WTC11 (cell line): ENCODE data around the gene APOF. TPM values are rescaled to one million over a fixed set of nuclear protein-coding genes. Genes with fewer than 3 reads are reported as not detected.

Source experiments
- ELF4 ChIP-seq: sonication (generic); formaldehyde crosslinking; IDR thresholded peaks from 2 replicates; pipeline ENCODE4 v1.8.1; 2022; ENCODE audit warnings: low read depth, mild to moderate bottlenecking, moderate library complexity, missing genetic modification reagents
- FOXP1 ChIP-seq: sonication (generic); formaldehyde crosslinking; IDR thresholded peaks from 2 replicates; pipeline ENCODE4 v1.8.0; 2022; ENCODE audit warnings: missing genetic modification reagents, mild to moderate bottlenecking, moderate library complexity, borderline replicate concordance
- MXD4 ChIP-seq: fragments of 250-450 bp; sonication (Bioruptor Pico); IDR thresholded peaks from 2 replicates; pipeline ENCODE4 v1.8.0; 2021; ENCODE audit warnings: mild to moderate bottlenecking, moderate library complexity, borderline replicate concordance
- MYBL2 ChIP-seq: sonication (generic); formaldehyde crosslinking; IDR thresholded peaks from 2 replicates; pipeline ENCODE4 v1.8.1; 2023; ENCODE audit warnings: mild to moderate bottlenecking, moderate library complexity, missing genetic modification reagents
- NFE2L1 ChIP-seq: sonication (generic); formaldehyde crosslinking; IDR thresholded peaks from 2 replicates; pipeline ENCODE4 v1.8.1; 2023; ENCODE audit warnings: missing genetic modification reagents
- NR2C2 ChIP-seq: sonication (generic); formaldehyde crosslinking; IDR thresholded peaks from 2 replicates; pipeline ENCODE4 v1.8.0; 2022; ENCODE audit warnings: mild to moderate bottlenecking, missing genetic modification reagents
- SMAD4 ChIP-seq: sonication (generic); formaldehyde crosslinking; IDR thresholded peaks from 2 replicates; pipeline ENCODE4 v1.8.0; 2022; ENCODE audit warnings: mild to moderate bottlenecking, missing genetic modification reagents
- SOX15 ChIP-seq: fragments of 250-450 bp; sonication (Bioruptor Pico); IDR thresholded peaks from 2 replicates; pipeline ENCODE4 v1.9.0; 2021; ENCODE audit warnings: mild to moderate bottlenecking
- TP53 ChIP-seq: sonication (generic); formaldehyde crosslinking; IDR thresholded peaks from 2 replicates; pipeline ENCODE4 v1.8.1; 2023; ENCODE audit warnings: mild to moderate bottlenecking, missing genetic modification reagents
- ZNF219 ChIP-seq: sonication (generic); formaldehyde crosslinking; IDR thresholded peaks from 2 replicates; pipeline ENCODE4 v1.8.0; 2023; ENCODE audit warnings: missing genetic modification reagents, mild to moderate bottlenecking, borderline replicate concordance
- ZNF317 ChIP-seq: sonication (generic); formaldehyde crosslinking; IDR thresholded peaks from 2 replicates; pipeline ENCODE4 v1.8.1; 2023; ENCODE audit warnings: low read depth, mild to moderate bottlenecking, moderate library complexity, missing genetic modification reagents, borderline replicate concordance
- ZNF423 ChIP-seq: fragments of 250-450 bp; sonication (Bioruptor Pico); IDR thresholded peaks from 2 replicates; pipeline ENCODE4 v2.1.2; 2022; ENCODE audit warnings: mild to moderate bottlenecking, moderate library complexity
- total RNA-seq: library from RNA; stranded (reverse); gene quantifications from 3 replicates; pipeline ENCODE4 v1.2.3, GENCODE V29; 2021
- TF ChIP-seq, protein P1 (sequence below): sonication (generic); formaldehyde crosslinking; IDR thresholded peaks from 2 replicates; pipeline ENCODE4 v1.8.1; 2023; ENCODE audit warnings: mild to moderate bottlenecking, moderate library complexity, missing genetic modification reagents
- TF ChIP-seq, protein P2 (sequence below): sonication (generic); formaldehyde crosslinking; IDR thresholded peaks from 2 replicates; pipeline ENCODE4 v1.8.1; 2022; ENCODE audit warnings: mild to moderate bottlenecking, missing genetic modification reagents, moderate library complexity, borderline replicate concordance
- TF ChIP-seq, protein P3 (sequence below): fragments of 250-450 bp; sonication (Bioruptor Pico); IDR thresholded peaks from 2 replicates; pipeline ENCODE4 v1.9.0; 2021; ENCODE audit warnings: mild to moderate bottlenecking
- TF ChIP-seq, protein P4 (sequence below): sonication (generic); formaldehyde crosslinking; IDR thresholded peaks from 2 replicates; pipeline ENCODE4 v1.8.1; 2023; ENCODE audit warnings: mild to moderate bottlenecking, missing genetic modification reagents, borderline replicate concordance
- TF ChIP-seq, protein P5 (sequence below): sonication (generic); formaldehyde crosslinking; conservative IDR thresholded peaks from 2 replicates; pipeline ENCODE4 v1.8.1; 2022; ENCODE audit warnings: mild to moderate bottlenecking, missing genetic modification reagents
- TF ChIP-seq, protein P6 (sequence below): sonication (generic); formaldehyde crosslinking; IDR thresholded peaks from 2 replicates; pipeline ENCODE4 v1.8.0; 2022; ENCODE audit warnings: mild to moderate bottlenecking, missing genetic modification reagents
- TF ChIP-seq, protein P7 (sequence below): sonication (generic); formaldehyde crosslinking; IDR thresholded peaks from 2 replicates; pipeline ENCODE4 v1.8.1; 2022; ENCODE audit warnings: low read depth, missing genetic modification reagents, borderline replicate concordance

APOF gene
- total RNA-seq, 1 experiment from 2014 or later = not detected

DNA sequence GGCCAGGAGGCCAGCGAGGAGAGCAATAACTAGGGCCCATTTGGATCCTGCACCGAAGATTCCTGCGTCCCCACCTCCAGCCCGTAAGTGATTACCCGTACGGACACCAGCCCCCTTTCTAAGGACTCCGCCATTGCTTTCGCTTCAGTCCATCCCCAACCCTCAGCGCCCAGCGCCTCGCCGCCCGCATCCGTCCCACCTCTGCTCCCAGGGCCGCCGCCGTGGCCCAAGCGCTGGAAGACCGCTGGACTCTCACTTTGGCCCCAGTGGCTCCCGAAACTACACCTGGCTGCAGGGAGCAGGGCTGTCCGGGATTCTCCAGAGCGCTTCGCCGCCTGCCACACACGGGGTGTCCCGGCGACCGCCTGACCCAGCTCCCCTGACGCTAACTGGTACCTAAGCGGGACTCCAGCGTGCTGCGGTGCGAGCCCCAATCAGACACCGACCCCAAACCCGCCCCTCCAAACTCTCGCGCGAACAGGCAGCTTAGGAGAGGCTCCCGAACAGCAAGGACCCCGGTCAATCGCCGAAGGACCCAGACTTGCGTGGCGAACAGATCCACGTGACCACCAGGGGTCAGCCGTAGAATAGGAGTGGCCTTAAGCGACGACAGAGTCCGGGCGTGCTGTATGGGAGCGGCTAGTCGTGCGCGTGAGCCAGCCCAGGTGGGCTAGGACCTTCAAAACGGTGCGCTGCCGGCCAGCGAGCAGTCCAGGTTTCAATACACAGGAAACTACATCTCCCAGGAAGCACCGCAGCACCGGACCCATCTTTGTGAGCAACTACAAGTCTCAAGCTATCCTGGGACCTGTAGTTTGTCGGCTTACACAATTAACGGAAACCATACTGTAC lies 46.8 kb downstream of the APOF start, which contains the start of gene CNPY2 (continued):
- TF ChIP-seq, protein P1, sequence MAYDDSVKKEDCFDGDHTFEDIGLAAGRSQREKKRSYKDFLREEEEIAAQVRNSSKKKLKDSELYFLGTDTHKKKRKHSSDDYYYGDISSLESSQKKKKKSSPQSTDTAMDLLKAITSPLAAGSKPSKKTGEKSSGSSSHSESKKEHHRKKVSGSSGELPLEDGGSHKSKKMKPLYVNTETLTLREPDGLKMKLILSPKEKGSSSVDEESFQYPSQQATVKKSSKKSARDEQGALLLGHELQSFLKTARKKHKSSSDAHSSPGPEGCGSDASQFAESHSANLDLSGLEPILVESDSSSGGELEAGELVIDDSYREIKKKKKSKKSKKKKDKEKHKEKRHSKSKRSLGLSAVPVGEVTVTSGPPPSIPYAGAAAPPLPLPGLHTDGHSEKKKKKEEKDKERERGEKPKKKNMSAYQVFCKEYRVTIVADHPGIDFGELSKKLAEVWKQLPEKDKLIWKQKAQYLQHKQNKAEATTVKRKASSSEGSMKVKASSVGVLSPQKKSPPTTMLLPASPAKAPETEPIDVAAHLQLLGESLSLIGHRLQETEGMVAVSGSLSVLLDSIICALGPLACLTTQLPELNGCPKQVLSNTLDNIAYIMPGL (CRISPR knock-in tag) = peak; percentile 80
- TF ChIP-seq, protein P2, sequence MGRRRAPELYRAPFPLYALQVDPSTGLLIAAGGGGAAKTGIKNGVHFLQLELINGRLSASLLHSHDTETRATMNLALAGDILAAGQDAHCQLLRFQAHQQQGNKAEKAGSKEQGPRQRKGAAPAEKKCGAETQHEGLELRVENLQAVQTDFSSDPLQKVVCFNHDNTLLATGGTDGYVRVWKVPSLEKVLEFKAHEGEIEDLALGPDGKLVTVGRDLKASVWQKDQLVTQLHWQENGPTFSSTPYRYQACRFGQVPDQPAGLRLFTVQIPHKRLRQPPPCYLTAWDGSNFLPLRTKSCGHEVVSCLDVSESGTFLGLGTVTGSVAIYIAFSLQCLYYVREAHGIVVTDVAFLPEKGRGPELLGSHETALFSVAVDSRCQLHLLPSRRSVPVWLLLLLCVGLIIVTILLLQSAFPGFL = no peak
- TF ChIP-seq, protein P3, sequence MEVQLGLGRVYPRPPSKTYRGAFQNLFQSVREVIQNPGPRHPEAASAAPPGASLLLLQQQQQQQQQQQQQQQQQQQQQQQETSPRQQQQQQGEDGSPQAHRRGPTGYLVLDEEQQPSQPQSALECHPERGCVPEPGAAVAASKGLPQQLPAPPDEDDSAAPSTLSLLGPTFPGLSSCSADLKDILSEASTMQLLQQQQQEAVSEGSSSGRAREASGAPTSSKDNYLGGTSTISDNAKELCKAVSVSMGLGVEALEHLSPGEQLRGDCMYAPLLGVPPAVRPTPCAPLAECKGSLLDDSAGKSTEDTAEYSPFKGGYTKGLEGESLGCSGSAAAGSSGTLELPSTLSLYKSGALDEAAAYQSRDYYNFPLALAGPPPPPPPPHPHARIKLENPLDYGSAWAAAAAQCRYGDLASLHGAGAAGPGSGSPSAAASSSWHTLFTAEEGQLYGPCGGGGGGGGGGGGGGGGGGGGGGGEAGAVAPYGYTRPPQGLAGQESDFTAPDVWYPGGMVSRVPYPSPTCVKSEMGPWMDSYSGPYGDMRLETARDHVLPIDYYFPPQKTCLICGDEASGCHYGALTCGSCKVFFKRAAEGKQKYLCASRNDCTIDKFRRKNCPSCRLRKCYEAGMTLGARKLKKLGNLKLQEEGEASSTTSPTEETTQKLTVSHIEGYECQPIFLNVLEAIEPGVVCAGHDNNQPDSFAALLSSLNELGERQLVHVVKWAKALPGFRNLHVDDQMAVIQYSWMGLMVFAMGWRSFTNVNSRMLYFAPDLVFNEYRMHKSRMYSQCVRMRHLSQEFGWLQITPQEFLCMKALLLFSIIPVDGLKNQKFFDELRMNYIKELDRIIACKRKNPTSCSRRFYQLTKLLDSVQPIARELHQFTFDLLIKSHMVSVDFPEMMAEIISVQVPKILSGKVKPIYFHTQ (CRISPR knock-in tag) = no peak
- no peak for TF ChIP-seq ZNF317 (CRISPR knock-in tag)
- TF ChIP-seq FOXP1 = peak; percentile 66; the same call in 1 of the 2 replicates
- TF ChIP-seq ZNF219 = no peak
- TF ChIP-seq, protein P4, sequence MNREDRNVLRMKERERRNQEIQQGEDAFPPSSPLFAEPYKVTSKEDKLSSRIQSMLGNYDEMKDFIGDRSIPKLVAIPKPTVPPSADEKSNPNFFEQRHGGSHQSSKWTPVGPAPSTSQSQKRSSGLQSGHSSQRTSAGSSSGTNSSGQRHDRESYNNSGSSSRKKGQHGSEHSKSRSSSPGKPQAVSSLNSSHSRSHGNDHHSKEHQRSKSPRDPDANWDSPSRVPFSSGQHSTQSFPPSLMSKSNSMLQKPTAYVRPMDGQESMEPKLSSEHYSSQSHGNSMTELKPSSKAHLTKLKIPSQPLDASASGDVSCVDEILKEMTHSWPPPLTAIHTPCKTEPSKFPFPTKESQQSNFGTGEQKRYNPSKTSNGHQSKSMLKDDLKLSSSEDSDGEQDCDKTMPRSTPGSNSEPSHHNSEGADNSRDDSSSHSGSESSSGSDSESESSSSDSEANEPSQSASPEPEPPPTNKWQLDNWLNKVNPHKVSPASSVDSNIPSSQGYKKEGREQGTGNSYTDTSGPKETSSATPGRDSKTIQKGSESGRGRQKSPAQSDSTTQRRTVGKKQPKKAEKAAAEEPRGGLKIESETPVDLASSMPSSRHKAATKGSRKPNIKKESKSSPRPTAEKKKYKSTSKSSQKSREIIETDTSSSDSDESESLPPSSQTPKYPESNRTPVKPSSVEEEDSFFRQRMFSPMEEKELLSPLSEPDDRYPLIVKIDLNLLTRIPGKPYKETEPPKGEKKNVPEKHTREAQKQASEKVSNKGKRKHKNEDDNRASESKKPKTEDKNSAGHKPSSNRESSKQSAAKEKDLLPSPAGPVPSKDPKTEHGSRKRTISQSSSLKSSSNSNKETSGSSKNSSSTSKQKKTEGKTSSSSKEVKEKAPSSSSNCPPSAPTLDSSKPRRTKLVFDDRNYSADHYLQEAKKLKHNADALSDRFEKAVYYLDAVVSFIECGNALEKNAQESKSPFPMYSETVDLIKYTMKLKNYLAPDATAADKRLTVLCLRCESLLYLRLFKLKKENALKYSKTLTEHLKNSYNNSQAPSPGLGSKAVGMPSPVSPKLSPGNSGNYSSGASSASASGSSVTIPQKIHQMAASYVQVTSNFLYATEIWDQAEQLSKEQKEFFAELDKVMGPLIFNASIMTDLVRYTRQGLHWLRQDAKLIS (CRISPR knock-in tag) = no peak
- TF ChIP-seq NFE2L1 (CRISPR knock-in tag) = peak; percentile 11; the same call in 1 of the 2 replicates
- TF ChIP-seq, protein P5, sequence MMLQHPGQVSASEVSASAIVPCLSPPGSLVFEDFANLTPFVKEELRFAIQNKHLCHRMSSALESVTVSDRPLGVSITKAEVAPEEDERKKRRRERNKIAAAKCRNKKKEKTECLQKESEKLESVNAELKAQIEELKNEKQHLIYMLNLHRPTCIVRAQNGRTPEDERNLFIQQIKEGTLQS (CRISPR knock-in tag) = no peak
- TF ChIP-seq SMAD4 (CRISPR knock-in tag) = no peak
- no peak for TF ChIP-seq ZNF423 (CRISPR knock-in tag)
- peak; percentile 70 for TF ChIP-seq MYBL2 (CRISPR knock-in tag)
- TF ChIP-seq, protein P6, sequence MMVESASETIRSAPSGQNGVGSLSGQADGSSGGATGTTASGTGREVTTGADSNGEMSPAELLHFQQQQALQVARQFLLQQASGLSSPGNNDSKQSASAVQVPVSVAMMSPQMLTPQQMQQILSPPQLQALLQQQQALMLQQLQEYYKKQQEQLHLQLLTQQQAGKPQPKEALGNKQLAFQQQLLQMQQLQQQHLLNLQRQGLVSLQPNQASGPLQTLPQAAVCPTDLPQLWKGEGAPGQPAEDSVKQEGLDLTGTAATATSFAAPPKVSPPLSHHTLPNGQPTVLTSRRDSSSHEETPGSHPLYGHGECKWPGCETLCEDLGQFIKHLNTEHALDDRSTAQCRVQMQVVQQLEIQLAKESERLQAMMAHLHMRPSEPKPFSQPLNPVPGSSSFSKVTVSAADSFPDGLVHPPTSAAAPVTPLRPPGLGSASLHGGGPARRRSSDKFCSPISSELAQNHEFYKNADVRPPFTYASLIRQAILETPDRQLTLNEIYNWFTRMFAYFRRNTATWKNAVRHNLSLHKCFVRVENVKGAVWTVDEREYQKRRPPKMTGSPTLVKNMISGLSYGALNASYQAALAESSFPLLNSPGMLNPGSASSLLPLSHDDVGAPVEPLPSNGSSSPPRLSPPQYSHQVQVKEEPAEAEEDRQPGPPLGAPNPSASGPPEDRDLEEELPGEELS (CRISPR knock-in tag) = peak; percentile 31; the same call in 1 of the 2 replicates
- TF ChIP-seq MXD4 (CRISPR knock-in tag) = no peak
- TF ChIP-seq, protein P7, sequence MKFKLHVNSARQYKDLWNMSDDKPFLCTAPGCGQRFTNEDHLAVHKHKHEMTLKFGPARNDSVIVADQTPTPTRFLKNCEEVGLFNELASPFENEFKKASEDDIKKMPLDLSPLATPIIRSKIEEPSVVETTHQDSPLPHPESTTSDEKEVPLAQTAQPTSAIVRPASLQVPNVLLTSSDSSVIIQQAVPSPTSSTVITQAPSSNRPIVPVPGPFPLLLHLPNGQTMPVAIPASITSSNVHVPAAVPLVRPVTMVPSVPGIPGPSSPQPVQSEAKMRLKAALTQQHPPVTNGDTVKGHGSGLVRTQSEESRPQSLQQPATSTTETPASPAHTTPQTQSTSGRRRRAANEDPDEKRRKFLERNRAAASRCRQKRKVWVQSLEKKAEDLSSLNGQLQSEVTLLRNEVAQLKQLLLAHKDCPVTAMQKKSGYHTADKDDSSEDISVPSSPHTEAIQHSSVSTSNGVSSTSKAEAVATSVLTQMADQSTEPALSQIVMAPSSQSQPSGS (CRISPR knock-in tag) = no peak
- TF ChIP-seq ELF4 = no peak
- TF ChIP-seq SOX15 = no peak
- TF ChIP-seq TP53 (CRISPR knock-in tag) = no peak
- no peak for TF ChIP-seq NR2C2
